ENCODE results near the gene SDSL. TPM values are rescaled to one million over a fixed set of nuclear protein-coding genes. Genes with fewer than 3 reads are reported as not detected.

SDSL gene
- total RNA-seq, 4 donors from 2014 or later, result 0.48 to 3.1 (median 1.5) TPM; not detected in 1

GRCh38 chr12:113386866-113387566, 35.2 kb upstream of the SDSL start:
- no peak overlapping the region for H3K27ac ChIP-seq
- no peaks in the 10 kb centered on the region for H3K9me3 ChIP-seq
- H3K36me3 ChIP-seq, result peaks cover 0 to 91% (median 16%) of the 10 kb centered on the region in 3 donors
- 71 to 100% methylated on average over 1 of the region's 12 CpGs for WGBS, 2 donors
- no peaks in the 10 kb centered on the region for H3K4me1 ChIP-seq
- TF ChIP-seq CTCF (IDR thresholded peaks at IDR 0.05) (no peak), POLR2A (IDR thresholded peaks at IDR 0.05) (no peak)
- intact Hi-C loops (cut with DNase I), result no loop called here
- DNase-seq, result no peak
- H3K4me3 ChIP-seq, result no peak overlapping the region
- H3K27me3 ChIP-seq, result no peaks in the 10 kb centered on the region

- Histone ChIP-seq H3K9me3 (no peaks in the 10 kb centered on the region), H3K4me1 (no peaks in the 10 kb centered on the region), H3K27ac (no peak overlapping the region), H3K27me3 (no peaks in the 10 kb centered on the region), H3K36me3 (peaks cover 0 to 86% (median 16%) of the 10 kb centered on the region in 3 donors), H3K4me3 (no peak overlapping the region)
- intact Hi-C loops (cut with DNase I), result no loop called here
- TF ChIP-seq CTCF (IDR thresholded peaks at IDR 0.05) (no peak), POLR2A (IDR thresholded peaks at IDR 0.05) (no peak)
- 93 to 96% methylated on average over 4 to 6 of the region's 11 CpGs for WGBS, 2 donors
- DNase-seq, result no peak
Measured at GRCh38 chr12:113387631-113388030, 34.5 kb upstream of the SDSL start.

GRCh38 chr12:113388351-113388750, 33.8 kb upstream of the SDSL start:
- DNase-seq, result no peak
- no peak overlapping the region for H3K27ac ChIP-seq
- intact Hi-C loops (cut with DNase I), result no loop called here
- WGBS, 2 donors, result 92 to 93% methylated on average over 13 to 14 of the region's 14 CpGs
- H3K27me3 ChIP-seq, result no peaks in the 10 kb centered on the region
- H3K9me3 ChIP-seq, result no peaks in the 10 kb centered on the region
- no peak overlapping the region for H3K4me3 ChIP-seq
- H3K36me3 ChIP-seq, result peaks cover 0 to 80% (median 16%) of the 10 kb centered on the region in 3 donors
- TF ChIP-seq CTCF (IDR thresholded peaks at IDR 0.05) (no peak), POLR2A (IDR thresholded peaks at IDR 0.05) (no peak)
- H3K4me1 ChIP-seq, result no peaks in the 10 kb centered on the region

- Histone ChIP-seq H3K4me1 (no peaks in the 10 kb centered on the region), H3K4me3 (no peak overlapping the region), H3K36me3 (peaks cover 0 to 60% (median 8%) of the 10 kb centered on the region in 3 donors), H3K27me3 (no peaks in the 10 kb centered on the region), H3K27ac (no peak overlapping the region), H3K9me3 (no peaks in the 10 kb centered on the region)
- no peak for DNase-seq
- no peak for TF ChIP-seq CTCF (IDR thresholded peaks at IDR 0.05)
- TF ChIP-seq POLR2A (IDR thresholded peaks at IDR 0.05), result no peak
- intact Hi-C loops (cut with DNase I), result no loop called here
- 92 to 93% methylated on average over 6 of the region's 6 CpGs for WGBS, 2 donors
Measured at GRCh38 chr12:113390064-113391043, 31.8 kb upstream of the SDSL start.

GRCh38 chr12:113391145-113391544, 31.0 kb upstream of the SDSL start:
- H3K4me3 ChIP-seq, result no peak overlapping the region
- no peak for DNase-seq
- no peaks in the 10 kb centered on the region for H3K27me3 ChIP-seq
- TF ChIP-seq CTCF (IDR thresholded peaks at IDR 0.05) (no peak), POLR2A (IDR thresholded peaks at IDR 0.05) (no peak)
- H3K9me3 ChIP-seq, result no peaks in the 10 kb centered on the region
- H3K36me3 ChIP-seq, result peaks cover 0 to 52% (median 8%) of the 10 kb centered on the region in 3 donors
- no peak overlapping the region for H3K27ac ChIP-seq
- WGBS, 2 donors, result 76 to 100% methylated on average over 1 to 2 of the region's 3 CpGs
- H3K4me1 ChIP-seq, result no peaks in the 10 kb centered on the region
- intact Hi-C loops (cut with DNase I), result no loop called here

Measured in esophagus squamous epithelium (tissue), 5 donors.